Measurements from ENCODE around the gene SLC4A5. TPM values are rescaled to one million over a fixed set of nuclear protein-coding genes. Genes with fewer than 3 reads are reported as not detected.
"Not testable (repeated sequence)": the region's sequence is repeated elsewhere in the genome, so short reads cannot be mapped to it uniquely, and the experiment has no call there.

The SLC4A5 gene
- total RNA-seq, 1 experiment from 2014 or later = 0.70 TPM

DNA sequence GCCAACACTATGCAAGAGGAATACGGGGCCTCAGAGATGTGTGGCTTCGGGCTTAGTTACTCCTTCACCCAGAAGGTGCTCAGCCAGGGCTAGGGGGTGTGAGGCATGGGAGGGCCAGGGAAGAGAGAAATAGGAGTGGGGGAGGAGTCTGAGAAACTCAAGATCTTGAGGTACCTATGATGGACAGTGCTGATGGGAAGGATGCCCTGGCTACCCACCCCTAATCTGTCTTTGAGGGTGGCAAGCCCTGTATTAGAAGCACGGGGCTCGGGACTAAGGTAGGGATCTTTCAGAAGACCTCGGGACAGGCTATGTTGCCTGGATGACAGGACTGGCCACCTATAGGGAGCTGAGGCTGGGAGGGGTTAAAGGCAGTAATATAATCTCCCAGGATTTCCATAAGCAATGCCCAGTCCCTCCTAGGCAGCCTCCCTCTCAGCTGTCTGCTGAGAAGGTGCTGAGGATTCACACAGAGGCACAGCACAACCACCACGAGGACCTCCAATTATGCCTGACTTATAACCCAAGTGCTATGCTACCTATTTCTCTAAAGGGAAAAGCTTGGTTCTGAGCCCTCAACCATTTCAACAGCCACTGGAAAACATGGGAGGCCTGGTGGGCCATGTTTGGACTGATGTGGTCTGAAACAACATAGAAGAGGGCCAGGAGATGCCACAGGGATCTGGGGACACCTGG, 121.5 kb downstream of the SLC4A5 start:
- Mint-ChIP-seq H3K4me1 (ENCODE audit: insufficient read depth, unreplicated experiment) (peaks cover 13% of the 10 kb centered on the region), H3K9me3 (ENCODE audit: unreplicated experiment) (no peaks in the 10 kb centered on the region), H3K27me3 (ENCODE audit: insufficient read depth, unreplicated experiment) (no peaks in the 10 kb centered on the region), H3K4me3 (ENCODE audit: unreplicated experiment) (no peak overlapping the region), H3K36me3 (ENCODE audit: insufficient read depth, unreplicated experiment) (peaks cover 52% of the 10 kb centered on the region), H3K27ac (ENCODE audit: low read depth, unreplicated experiment) (no peak overlapping the region)
- intact Hi-C loops (cut with micrococcal nuclease) = no loop called here
- DNase-seq (ENCODE audit: unreplicated experiment) = no peak
- TF ChIP-seq, protein P1, sequence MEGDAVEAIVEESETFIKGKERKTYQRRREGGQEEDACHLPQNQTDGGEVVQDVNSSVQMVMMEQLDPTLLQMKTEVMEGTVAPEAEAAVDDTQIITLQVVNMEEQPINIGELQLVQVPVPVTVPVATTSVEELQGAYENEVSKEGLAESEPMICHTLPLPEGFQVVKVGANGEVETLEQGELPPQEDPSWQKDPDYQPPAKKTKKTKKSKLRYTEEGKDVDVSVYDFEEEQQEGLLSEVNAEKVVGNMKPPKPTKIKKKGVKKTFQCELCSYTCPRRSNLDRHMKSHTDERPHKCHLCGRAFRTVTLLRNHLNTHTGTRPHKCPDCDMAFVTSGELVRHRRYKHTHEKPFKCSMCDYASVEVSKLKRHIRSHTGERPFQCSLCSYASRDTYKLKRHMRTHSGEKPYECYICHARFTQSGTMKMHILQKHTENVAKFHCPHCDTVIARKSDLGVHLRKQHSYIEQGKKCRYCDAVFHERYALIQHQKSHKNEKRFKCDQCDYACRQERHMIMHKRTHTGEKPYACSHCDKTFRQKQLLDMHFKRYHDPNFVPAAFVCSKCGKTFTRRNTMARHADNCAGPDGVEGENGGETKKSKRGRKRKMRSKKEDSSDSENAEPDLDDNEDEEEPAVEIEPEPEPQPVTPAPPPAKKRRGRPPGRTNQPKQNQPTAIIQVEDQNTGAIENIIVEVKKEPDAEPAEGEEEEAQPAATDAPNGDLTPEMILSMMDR (IDR thresholded peaks at IDR 0.05; ENCODE audit: unreplicated experiment) = no peak
- CTCF ChIA-PET = no interaction called here
- no TSS peak for BruUV-seq (replicated peaks)
- POLR2A ChIA-PET = interaction anchor here (0.8 kb wide), 1 partner anchor 11 kb away, joined by 3 read pairs; no protein-coding TSS in a partner anchor

DNA sequence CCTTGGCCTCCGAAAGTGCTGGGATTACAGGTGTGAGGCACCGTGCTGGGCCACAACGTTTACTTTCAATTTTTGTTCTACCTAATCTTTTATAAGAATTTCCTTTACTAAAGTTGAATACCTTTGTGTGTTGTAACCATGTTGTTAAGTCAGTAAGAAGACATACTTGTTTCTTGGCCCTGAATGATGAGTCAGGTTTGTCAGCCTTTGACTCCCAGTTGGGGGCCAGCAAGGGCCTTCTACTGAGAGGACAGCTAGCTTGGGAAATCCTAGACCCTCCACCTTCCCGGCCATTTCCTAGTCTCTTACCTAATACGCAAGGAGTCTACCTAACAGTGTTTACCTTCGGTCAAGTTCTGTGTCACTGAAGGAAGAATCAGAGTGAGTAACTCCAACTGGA, 122.1 kb downstream of the SLC4A5 start:
- Mint-ChIP-seq H3K4me3 (ENCODE audit: unreplicated experiment) (no peak overlapping the region), H3K27me3 (ENCODE audit: insufficient read depth, unreplicated experiment) (no peaks in the 10 kb centered on the region), H3K4me1 (ENCODE audit: insufficient read depth, unreplicated experiment) (peaks cover 6% of the 10 kb centered on the region), H3K27ac (ENCODE audit: low read depth, unreplicated experiment) (no peak overlapping the region), H3K36me3 (ENCODE audit: insufficient read depth, unreplicated experiment) (peaks cover 58% of the 10 kb centered on the region), H3K9me3 (ENCODE audit: unreplicated experiment) (no peaks in the 10 kb centered on the region)
- TF ChIP-seq, protein P1 (IDR thresholded peaks at IDR 0.05; ENCODE audit: unreplicated experiment) = no peak
- DNase-seq (ENCODE audit: unreplicated experiment) = no peak
- no TSS peak for BruUV-seq (replicated peaks)
- intact Hi-C loops (cut with micrococcal nuclease) = no loop called here
- CTCF ChIA-PET = no interaction called here
- POLR2A ChIA-PET = interaction anchor here (1.3 kb wide), 1 partner anchor 14 kb away, joined by 3 read pairs; no protein-coding TSS in a partner anchor

DNA sequence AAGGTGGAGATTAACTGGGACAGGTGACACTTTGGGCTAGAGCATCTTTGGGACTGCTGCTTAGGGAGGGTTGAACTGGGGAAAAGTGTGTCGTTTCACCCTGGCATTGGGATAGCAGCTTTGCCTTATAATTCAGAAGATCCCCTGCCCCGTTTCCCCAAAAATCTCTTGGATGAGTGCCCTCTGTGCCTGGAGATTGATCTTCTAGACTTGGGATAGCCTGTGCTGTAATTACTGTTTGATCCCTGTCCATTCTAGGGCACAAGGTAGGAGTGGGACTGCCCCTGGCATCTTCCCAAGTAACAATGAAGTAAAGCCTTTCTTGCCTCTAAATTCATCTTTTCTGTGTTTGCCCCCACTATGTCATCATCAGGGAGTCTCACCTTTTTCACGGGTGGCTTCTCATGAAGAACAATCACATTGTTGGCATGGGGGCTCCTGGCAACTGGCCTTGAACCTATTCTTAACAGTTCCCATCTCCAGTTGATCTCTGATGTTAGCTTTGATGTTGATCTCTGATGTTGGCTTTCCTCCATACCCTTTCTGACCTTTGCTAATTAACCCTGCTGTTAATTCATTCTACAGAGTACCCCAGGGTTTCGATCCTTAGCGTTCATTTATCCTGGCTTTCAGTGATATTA, 123.2 kb downstream of the SLC4A5 start:
- H3K27ac Mint-ChIP-seq (ENCODE audit: low read depth, unreplicated experiment) = no peak overlapping the region

DNA sequence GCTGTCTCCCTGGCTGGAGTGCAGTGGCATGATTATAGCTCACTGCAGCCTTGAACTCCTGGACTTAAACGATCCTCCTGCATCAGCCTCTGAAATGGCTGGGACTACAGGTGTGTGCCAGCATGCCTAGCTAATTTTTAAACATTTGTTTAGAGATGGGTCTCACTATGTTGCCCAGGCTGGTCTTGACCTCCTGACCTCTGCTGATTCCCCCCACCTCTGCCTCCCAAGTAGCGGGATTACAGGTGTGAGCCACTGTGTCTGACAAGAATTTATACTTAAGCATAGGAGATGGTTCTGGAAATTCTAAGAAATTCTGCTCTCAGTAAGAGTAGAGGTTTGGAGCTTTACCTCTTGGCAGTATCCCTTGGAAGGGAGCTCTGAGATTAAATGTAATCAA, 126.6 kb downstream of the SLC4A5 start:
- Mint-ChIP-seq H3K4me3 (ENCODE audit: unreplicated experiment) (no peak overlapping the region), H3K9me3 (ENCODE audit: unreplicated experiment) (no peaks in the 10 kb centered on the region), H3K27ac (ENCODE audit: low read depth, unreplicated experiment) (no peak overlapping the region), H3K4me1 (ENCODE audit: insufficient read depth, unreplicated experiment) (no peaks in the 10 kb centered on the region), H3K27me3 (ENCODE audit: insufficient read depth, unreplicated experiment) (no peaks in the 10 kb centered on the region), H3K36me3 (ENCODE audit: insufficient read depth, unreplicated experiment) (peaks cover 95% of the 10 kb centered on the region)
- DNase-seq (ENCODE audit: unreplicated experiment) = no peak
- CTCF ChIA-PET = interaction anchor here (1.2 to 2.2 kb wide), 4 partner anchors 11 to 66 kb away, joined by 3 to 10 read pairs (median 6); no protein-coding TSS in a partner anchor
- TF ChIP-seq, protein P1 (IDR thresholded peaks at IDR 0.05; ENCODE audit: unreplicated experiment) = no peak
- BruUV-seq (replicated peaks) = no TSS peak
- intact Hi-C loops (cut with micrococcal nuclease) = no loop called here
- POLR2A ChIA-PET = interaction anchor here (0.7 to 1.7 kb wide), 6 partner anchors 11 to 103 kb away, joined by 3 to 7 read pairs (median 4); no protein-coding TSS in a partner anchor

More for the DNA sequence above, 123.2 kb downstream of the SLC4A5 start:
- Mint-ChIP-seq H3K36me3 (ENCODE audit: insufficient read depth, unreplicated experiment) (peaks cover 69% of the 10 kb centered on the region), H3K9me3 (ENCODE audit: unreplicated experiment) (no peaks in the 10 kb centered on the region), H3K4me1 (ENCODE audit: insufficient read depth, unreplicated experiment) (no peaks in the 10 kb centered on the region), H3K27me3 (ENCODE audit: insufficient read depth, unreplicated experiment) (no peaks in the 10 kb centered on the region), H3K4me3 (ENCODE audit: unreplicated experiment) (no peak overlapping the region)
- BruUV-seq (replicated peaks) = no TSS peak
- intact Hi-C loops (cut with micrococcal nuclease) = no loop called here
- TF ChIP-seq, protein P1 (IDR thresholded peaks at IDR 0.05; ENCODE audit: unreplicated experiment) = no peak
- ChIA-PET CTCF (no interaction called here), POLR2A (interaction anchor here (1.3 kb wide), 1 partner anchor 12 kb away, joined by 3 read pairs; no protein-coding TSS in a partner anchor)
- DNase-seq (ENCODE audit: unreplicated experiment) = no peak

DNA sequence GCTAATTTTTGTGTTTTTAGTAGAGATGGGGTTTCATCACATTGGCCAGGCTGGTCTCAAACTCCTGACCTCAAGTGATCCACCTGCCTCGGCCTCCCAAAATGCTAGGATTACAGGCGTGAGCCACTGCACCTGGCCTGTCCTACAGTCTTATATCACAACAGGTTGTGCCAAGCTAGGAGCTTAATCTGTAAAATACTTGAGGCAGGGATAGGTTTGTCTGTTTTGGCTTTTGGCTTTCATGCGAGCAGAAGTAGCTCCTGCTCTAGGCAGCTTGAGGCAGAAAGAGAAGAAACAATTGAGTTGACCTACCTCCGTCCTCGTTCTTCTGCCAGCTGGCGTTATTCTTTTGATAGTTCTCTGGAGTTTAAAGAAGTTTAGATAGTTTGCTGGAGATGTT, 127.4 kb downstream of the SLC4A5 start:
- not testable (repeated sequence) for H3K9me3 Mint-ChIP-seq (ENCODE audit: unreplicated experiment); H3K27me3 Mint-ChIP-seq (ENCODE audit: insufficient read depth, unreplicated experiment)
- CTCF ChIA-PET = interaction anchor here (0.6 to 2.2 kb wide), 5 partner anchors 10 to 147 kb away, joined by 3 to 10 read pairs (median 5); no protein-coding TSS in a partner anchor

More for the DNA sequence above, 127.4 kb downstream of the SLC4A5 start:
- H3K4me3 Mint-ChIP-seq (ENCODE audit: unreplicated experiment); H3K4me1 Mint-ChIP-seq (ENCODE audit: insufficient read depth, unreplicated experiment); BruUV-seq (replicated peaks); H3K27ac Mint-ChIP-seq (ENCODE audit: low read depth, unreplicated experiment); intact Hi-C loops (cut with micrococcal nuclease); DNase-seq (ENCODE audit: unreplicated experiment): not testable (repeated sequence)
- POLR2A ChIA-PET = interaction anchor here (0.8 to 2.2 kb wide), 6 partner anchors 10 to 69 kb away, joined by 3 to 7 read pairs (median 4); partner anchors contain the start of gene MTHFD2
- peaks cover 95% of the 10 kb centered on the region for H3K36me3 Mint-ChIP-seq (ENCODE audit: insufficient read depth, unreplicated experiment)
